ENCODE data around the gene PDE10A.
"Not testable (repeated sequence)": the region's sequence is repeated elsewhere in the genome, so short reads cannot be mapped to it uniquely, and the experiment has no call there.

PDE10A gene

DNA sequence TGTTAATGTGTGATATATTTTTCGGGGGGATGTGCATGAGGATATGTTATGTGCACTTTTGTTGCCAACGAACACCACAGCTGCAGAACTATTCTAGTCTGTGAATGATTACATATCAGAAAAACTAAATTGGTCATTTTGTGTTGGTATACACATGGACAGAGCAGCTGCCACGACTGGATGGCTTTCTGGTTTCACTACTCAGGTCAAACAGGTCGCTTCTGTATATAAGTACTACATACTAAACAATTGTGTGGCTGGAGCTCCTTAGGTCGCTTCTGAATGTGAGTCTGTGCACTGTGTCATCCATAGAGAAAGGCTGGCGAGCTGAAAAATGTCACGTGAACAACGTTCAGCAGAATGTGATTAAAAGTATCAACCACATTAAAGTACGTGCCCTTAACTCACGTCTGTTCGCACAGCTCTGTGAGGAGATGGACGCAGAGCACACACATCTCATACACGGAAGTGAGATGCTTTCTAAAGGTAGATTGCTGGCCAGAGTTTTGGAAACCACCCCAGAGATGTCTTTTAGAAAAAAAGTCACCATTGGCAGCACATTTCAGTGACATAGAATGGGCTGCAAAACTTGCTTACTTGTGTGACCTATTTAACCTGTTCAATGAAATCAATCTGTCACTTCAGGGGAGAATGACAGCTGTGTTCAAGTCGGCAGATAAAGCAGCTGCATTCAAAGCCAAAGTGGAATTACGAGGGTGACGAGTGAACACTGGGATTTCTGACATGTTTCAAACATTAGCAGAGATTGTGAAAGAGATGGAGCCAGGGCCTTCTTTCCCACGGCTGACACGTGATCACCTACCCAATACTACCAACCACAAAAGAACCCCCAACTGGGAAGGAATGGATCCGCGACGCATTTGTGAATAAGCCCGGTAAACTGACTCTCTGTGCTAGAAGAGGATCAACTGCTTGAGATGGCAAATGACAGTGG, 176.6 kb downstream of the PDE10A start:
- DNase-seq (ENCODE audit: extremely low read depth in 1 of 2, low read depth in 1 of 2): no peak

DNA sequence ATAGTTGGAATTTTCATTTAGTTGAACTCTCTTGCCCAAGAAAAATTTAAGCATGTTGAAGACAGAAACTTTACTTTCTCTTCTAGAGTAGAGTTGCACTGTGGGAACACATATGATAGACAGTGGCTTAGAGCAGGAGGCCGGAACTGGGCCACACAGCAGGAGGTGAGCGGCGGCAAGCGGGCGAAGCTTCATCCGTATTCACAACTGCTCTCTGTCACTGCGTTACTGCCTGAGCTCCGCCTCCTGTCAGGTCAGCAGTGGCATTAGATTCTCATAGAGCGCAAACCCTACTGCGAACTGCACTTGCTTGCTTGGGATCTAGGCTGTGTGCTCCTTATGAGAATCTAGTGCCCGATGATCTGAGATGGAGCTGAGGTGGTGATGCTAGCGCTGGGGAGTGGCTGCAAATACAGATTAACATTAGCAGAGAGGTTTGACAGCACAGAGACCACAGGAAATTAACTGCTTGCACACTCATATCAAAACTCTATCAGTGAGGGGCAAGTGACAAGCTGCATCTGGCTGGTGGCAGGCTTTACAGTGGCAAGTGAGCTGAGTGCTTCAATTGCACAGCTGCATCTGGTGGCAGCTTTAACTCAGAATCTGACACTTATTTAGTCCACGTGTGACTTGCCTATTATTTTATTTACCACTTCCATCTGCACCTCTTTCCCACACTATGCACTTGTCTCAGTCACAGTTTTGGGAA, 178.7 kb downstream of the PDE10A start:
- DNase-seq (ENCODE audit: extremely low read depth in 1 of 2, low read depth in 1 of 2): no peak

DNA sequence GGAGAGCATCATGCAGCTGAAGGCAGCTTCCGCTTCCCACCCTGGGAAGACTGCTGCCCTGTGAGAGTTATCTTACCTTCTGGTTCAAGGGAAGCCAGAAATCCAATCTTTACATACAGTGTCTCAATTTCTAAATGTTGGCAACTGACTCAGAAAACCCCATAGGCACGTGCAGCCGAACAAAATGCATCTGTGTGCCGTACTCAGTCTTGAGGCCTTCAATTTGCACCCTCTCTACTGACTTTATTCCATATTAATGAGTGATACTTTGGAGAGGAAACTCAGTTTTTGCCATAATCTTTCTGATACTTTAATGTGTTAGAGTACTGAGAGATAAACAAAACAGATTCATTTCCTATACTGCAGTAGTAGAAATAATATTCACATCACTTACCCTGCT, 181.1 kb downstream of the PDE10A start:
- DNase-seq (ENCODE audit: extremely low read depth in 1 of 2, low read depth in 1 of 2): no peak

DNA sequence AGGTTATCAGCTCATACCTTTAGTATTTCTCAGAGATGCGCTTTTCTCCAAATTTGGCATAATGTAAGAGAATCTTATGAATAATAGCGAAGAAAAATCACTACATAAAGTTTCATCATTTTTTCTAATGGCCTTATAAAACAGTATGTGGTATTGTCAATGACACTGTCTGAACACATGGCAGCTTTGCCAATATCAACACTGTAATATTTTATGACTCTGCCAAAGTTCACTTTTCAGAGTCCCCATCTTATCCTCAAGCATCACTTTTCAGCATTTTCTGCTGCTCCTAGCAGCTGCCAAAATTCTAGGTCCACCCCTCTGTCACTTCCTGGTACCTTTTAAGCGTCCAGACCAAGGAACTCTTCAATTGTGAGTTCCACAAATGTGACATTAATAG, 182.1 kb downstream of the PDE10A start:
- no peak for DNase-seq (ENCODE audit: extremely low read depth in 1 of 2, low read depth in 1 of 2)

DNA sequence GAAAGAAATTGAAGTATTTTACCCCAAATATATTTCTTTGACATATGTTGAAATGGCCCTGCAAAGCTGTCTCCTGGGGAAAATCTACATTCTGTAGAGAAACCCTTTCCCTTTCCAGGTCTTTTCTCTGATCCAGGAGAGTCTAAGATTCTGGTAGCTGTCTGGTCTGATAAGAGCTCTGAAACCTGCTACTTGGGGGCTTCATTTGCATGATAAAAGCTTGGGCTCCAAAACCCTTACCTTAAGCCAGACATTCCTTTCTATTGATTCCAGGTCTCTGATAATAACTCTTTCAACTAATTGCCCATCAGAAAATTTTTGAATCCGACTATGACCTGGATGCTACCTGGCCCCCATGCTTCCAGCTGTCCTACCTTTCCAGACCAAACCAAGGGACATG, 184.5 kb downstream of the PDE10A start:
- no peak for DNase-seq (ENCODE audit: extremely low read depth in 1 of 2, low read depth in 1 of 2)

DNA sequence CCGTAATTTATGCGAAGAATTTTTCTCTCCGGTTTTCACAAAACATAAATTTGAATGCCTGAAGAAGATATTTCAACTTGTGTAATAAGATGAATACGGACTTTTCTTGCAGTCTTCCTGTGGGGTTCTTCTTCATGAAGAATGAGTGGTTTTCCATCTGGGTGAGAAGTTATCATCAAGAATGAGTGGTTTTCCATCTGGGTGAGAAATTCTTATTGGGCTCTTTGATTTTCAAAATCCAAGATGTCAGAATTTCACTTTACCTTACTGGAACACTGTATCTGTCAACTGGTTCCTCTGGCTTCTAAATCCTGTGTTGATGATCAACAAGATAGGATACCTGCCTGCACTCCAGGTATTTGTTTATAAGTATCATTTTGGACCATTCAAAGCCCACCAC, 193.6 kb downstream of the PDE10A start:
- no peak for DNase-seq (ENCODE audit: extremely low read depth in 1 of 2, low read depth in 1 of 2)

DNA sequence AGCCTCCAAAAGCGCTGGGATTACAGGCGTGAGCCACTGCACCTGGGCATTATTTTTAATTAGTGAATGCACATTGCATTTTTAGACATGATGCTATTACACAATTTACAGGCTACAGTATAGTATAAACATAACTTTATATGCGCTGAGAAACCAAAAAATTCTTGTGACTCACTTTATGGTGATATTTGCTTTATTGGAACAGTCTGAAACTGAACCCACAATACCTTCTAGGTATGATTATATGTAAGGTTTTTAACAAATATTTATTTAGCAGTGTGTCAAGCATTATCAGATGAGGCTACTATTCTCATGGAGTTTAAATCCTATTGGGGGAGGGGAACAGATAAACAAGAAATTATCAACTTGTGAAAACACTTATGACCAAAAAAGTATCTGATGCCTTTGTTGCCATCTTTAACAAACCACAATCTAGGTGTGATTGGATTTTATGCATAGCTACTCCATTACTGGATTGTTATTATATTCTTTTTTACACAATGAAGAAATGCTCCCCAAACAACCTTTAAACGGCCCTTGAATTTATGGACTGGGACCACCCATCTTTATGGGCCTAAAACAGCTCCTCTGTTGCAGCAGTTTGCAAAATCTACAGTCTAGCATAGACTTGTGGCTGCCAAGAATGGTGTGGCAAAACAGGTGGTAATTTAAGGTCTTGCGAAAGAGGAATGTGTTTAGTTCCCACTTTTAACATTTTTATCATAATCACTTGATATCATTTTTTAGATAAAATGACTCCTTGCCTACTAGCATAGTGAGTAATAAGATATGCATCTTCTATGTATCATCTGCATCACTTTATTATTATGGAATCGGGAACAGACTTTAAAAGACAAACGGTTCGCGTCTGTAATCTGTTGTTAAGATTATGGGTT, 194.5 kb downstream of the PDE10A start:
- DNase-seq (ENCODE audit: extremely low read depth in 1 of 2, low read depth in 1 of 2): no peak

DNA sequence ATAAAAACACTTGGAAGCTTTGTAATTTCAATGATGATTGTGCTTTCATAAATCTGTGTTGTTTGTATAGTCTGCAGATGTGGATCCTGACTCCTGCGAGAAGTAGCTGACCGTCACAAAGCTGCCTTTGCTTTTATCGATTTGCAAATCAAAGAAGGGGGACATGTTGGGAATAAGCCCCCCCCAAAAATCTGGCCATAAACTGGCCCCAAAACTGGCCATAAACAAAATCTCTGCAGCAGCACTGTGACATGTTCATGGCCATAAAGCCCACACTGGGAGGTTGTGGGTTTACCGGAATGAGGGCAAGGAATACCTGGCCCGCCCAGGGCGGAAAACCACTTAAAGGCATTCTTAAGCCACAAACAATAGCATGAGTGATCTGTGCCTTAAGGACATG, 199.5 kb downstream of the PDE10A start:
- not testable (repeated sequence) for DNase-seq (ENCODE audit: extremely low read depth in 1 of 2, low read depth in 1 of 2)

DNA sequence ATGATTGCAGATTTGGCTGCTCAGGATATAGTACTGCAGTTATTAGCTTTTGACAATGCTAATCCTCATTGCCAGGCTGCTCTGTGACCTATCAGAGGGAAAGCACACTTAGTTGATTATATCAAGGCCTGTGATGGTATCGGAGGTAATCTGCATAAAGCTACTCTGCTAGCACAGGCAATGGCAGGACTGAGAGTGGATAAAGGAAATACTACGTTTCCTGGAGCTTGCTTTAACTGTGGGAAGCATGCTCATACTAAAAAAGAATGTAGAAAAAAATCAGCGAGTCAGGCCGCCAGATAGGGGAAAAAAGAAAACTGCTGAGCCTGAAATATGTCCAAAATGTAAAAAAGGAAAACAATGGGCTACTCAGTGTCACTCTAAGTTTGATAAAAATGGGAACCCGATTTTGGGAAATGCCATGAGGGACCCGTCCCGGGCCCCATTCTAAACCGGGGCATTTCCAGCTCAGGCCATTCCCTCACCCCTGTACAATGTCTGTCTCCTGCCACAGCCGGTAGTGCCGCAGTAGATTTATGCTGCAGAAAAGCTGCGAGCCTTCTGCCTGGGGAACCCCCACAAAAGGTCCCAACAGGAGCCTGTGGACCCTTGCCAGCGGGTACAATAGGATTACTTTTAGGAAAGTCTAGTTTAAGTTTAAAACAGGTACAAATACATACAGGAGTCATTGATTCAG, 203.3 kb downstream of the PDE10A start:
- DNase-seq (ENCODE audit: extremely low read depth in 1 of 2, low read depth in 1 of 2): not testable (repeated sequence)

DNA sequence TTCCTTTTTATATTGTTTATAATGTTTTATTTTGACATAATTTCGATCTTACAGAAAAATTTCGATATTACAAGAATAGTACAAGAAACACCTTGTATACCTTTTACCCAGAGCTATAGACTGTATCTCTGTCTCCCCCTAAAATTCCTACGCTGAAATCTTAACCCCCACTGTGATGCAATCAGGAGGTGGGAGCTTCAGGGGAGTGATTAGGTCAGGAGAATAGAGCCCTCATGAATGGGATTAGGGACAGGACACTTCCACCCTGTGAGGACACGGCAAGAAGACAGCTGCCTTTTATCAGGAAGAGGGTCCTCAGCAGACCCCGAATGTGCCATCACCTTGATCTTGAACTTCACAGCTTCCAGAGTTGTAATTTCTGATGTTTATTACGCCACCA, 204.9 kb downstream of the PDE10A start:
- DNase-seq (ENCODE audit: extremely low read depth in 1 of 2, low read depth in 1 of 2): no peak

DNA sequence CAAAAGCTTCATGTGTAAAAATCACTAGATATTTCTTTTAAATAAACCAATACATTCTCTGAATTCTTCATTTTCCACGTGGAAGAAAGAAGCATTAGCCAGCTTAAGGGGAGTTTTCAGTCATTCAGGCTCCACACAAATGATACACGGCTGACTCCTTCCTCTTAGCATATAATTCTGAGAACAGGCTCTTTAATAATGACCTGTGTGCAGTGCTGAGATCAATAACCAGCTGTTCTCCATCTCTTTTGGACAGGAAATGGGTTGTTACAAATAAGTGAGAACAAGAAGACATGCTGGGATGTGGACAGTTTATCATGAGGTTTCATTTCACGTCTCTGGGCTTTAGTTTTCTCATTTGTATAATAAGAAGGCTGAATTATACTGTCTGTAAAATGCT, 206.8 kb downstream of the PDE10A start:
- no peak for DNase-seq (ENCODE audit: extremely low read depth in 1 of 2, low read depth in 1 of 2)

DNA sequence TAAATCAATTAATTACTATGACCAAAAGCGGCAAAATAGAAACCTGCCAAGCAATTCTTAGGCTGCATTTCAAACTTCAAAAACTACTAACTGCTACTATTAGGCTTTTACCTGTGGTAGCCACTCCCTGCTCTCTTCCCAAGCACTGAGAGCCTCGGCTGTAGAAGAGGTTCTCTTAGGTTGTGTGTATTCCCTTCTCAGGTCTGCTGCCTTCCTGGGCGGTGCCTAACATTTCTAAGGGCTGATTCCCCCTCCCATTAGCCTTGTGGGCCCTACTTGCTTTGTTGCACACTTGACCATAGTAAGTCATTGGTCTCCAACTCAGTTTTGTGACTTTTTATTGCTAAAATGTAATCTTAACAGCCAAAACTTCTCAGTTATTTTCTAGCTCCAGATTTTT, 207.6 kb downstream of the PDE10A start:
- DNase-seq (ENCODE audit: extremely low read depth in 1 of 2, low read depth in 1 of 2): no peak

DNA sequence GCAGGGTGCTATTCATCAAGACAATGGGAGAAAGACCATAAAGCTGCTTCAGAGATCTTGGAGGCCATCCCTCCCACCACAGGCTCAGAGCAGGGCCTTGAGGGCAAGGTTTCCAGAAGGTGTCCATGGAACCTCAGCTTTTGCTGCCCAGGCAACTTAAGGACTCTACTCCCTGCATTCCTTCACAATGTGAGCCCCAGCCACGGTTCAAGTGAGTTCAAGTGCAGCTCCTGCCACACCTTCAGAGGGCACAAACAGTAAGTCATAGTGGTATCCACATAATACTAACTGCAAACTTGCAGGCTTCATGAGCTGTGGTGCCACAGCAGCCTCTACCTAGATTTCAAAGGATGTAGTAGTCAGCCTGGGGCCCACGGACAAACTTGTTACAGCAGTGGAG, 209.6 kb downstream of the PDE10A start:
- DNase-seq (ENCODE audit: extremely low read depth in 1 of 2, low read depth in 1 of 2): no peak

DNA sequence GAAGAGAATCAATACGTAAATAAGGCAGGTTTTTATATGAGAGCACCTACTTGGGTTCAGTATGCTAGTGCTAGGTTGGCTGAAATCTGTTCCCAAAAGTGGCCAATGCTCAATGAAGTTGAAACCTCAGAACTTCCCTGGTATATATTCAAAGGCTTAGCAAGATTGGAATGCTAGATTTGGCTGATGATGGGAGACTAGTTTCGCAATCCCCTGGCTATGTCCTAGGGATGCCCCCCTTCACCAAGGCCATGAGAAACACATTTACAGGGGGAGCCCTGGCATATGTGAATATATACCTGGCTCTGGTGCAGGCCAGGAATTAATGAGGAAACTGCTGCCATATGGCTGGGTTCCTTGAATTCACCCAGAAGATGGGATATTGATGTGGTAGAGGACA, 211.2 kb downstream of the PDE10A start:
- no peak for DNase-seq (ENCODE audit: extremely low read depth in 1 of 2, low read depth in 1 of 2)

DNA sequence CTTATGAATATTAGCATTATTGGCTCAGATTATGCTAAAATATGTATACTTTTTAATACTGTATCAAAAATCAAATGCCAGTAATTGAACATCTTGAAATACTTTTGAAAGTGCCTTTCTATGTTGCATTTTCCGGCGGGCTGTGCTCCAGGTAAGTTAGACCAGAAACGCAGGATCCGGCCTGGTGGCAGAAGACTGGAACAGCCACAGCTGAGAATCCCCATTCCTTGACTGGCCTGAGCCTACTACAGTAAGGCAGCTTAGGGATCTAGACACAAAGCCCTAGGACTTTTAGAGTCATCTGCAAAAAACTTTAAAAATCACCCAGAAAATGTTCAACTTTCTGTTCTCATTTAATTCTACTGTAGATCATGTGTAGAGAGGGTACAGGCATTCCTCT, 214.8 kb downstream of the PDE10A start:
- DNase-seq (ENCODE audit: extremely low read depth in 1 of 2, low read depth in 1 of 2): no peak

DNA sequence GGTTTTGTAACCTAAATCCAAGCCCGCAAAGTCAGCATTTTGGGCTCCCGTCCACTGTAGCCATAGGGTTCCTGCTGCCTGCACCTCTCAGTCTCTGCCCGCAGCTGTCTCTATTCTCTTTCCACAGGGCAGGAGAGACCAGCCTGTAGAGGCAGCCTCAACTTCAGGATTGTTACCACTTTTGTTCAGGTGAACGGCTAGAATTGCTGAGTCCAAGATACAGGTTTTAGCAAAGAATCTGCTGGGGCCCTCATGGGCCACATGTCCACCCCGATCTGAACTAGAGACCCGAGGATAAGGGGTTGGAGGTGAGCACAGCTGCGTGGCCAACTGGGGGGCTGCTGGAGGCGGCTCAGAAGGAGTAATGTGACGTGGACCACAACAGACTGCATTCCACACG, 215.9 kb downstream of the PDE10A start:
- no peak for DNase-seq (ENCODE audit: extremely low read depth in 1 of 2, low read depth in 1 of 2)

DNA sequence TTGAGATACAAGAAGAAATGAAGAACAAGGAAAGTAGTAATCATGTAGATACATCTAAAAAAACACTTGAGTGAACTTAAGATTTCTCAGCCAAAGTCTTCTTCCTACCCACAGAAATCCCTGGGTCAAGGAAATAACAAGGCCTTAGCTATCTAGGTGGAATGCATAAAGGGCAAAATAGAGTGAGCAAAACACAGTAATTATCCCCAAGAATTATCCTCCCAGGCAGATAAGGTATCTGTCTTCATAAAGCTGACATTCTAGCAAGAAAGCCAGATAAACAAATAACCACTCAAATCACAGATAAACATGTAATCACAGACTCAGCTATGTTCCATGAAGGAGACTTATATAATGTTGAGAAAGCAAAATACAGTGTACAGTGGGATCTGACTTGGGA, 216.7 kb downstream of the PDE10A start:
- no peak for DNase-seq (ENCODE audit: extremely low read depth in 1 of 2, low read depth in 1 of 2)

DNA sequence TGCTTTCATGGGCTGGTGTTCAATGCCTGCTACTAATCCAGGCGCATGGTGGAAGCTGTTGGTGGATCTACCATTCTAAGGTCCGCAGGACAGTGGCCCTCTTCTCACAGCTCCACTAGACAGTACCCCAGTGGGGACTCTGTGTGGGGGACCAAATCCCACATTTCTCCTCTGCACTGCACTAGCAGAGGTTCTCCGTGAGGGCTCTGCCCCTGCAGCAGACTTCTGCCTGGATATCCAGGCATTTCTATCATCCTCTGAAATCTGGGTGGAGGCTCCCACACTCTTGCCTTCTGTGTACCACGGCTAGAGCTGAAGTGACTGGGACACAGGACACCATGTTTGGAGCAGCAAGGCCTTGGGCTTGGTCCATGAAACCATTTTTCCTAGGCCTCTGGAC, 219.6 kb downstream of the PDE10A start:
- no peak for DNase-seq (ENCODE audit: extremely low read depth in 1 of 2, low read depth in 1 of 2)

DNA sequence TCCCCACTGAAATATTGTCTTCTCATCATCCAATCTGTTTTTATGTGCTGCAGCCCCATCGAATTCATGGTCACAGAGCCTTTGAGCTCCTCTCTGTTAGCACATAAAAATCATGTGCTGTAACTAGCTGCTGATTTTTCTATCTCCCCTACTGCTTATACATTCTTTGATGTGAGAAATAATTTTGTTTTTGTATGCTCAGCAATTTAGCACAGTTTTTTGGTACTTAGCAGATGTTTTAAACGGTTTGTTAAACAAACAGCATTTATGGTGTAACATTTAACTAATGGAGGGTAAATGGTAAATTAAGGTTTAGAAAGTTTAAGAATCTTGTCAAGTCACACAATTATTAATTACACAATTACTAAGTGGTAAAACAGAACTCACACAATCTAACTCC, 221.9 kb downstream of the PDE10A start:
- DNase-seq (ENCODE audit: extremely low read depth in 1 of 2, low read depth in 1 of 2): no peak

DNA sequence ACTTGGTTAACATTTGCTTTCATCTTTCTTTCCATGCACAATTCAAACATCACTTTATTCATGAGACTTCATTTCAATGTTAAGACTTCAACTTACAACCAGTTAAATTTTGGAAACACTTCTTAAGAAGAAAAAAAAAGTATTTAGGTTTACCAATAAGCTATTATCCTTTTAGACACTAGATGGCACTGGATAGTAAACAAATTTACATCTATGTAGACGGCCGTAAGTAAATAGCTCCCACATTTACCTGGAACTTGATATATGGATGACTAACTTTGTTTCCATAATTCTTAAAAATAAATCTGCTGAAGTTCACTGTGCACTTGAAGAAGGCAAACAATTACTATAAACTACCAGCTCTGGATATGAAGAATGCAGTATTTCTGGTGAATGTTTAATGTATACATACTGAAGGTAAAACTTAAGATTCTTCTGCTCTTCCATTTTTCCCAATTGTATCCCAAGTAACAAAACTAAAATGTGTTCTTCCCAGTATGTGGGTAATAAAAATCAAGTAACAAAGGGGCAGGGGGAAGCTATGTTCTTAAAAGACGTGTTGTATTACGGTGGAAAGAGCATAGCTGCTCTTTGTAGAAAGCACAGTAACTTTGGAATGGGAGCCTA, 223.0 kb downstream of the PDE10A start:
- no peak for DNase-seq (ENCODE audit: extremely low read depth in 1 of 2, low read depth in 1 of 2)

Measured in stimulated activated CD8-positive, alpha-beta memory T cell treated with anti-CD3 and anti-CD28 coated beads, Interleukin-7, amount 100 ng/mL, for 48 hours (primary cell).